Measurements from ENCODE around the gene SLC2A1.
A peak's percentile ranks its signal among the peaks of the same experiment; 100 is the strongest.
"Not testable (repeated sequence)": the region's sequence is repeated elsewhere in the genome, so short reads cannot be mapped to it uniquely, and the experiment has no call there.

SLC2A1 gene

GRCh38 chr1:42927274-42927841, 31.3 kb downstream of the SLC2A1 start:
- no peak for DNase-seq

- no peak for DNase-seq
These were observed 31.8 kb downstream of the SLC2A1 start for GRCh38 chr1:42926879-42927242.

GRCh38 chr1:42926235-42926878, 32.3 kb downstream of the SLC2A1 start:
- DNase-seq = no peak

GRCh38 chr1:42924851-42925760, 33.6 kb downstream of the SLC2A1 start:
- DNase-seq = peak; percentile 65

- DNase-seq = peak; percentile 96
These were observed 34.4 kb downstream of the SLC2A1 start for GRCh38 chr1:42924082-42924850.

GRCh38 chr1:42923367-42924081, 35.1 kb downstream of the SLC2A1 start:
- DNase-seq = no peak

- peak; percentile 82 for DNase-seq
These were observed 35.8 kb downstream of the SLC2A1 start for GRCh38 chr1:42922687-42923366.

GRCh38 chr1:42921769-42922168, 36.9 kb downstream of the SLC2A1 start:
- no peak for DNase-seq

- DNase-seq = not testable (repeated sequence)
These were observed 39.0 kb downstream of the SLC2A1 start for GRCh38 chr1:42919651-42920050.

- no peak for DNase-seq
These were observed 41.5 kb downstream of the SLC2A1 start for GRCh38 chr1:42917241-42917495.

- DNase-seq = no peak
These were observed 43.2 kb downstream of the SLC2A1 start for GRCh38 chr1:42915456-42915855.

GRCh38 chr1:42914092-42914627, 44.5 kb downstream of the SLC2A1 start:
- DNase-seq = no peak

GRCh38 chr1:42913426-42914091, 45.1 kb downstream of the SLC2A1 start:
- DNase-seq = peak; percentile 54

GRCh38 chr1:42910985-42911384, 47.7 kb downstream of the SLC2A1 start:
- no peak for DNase-seq

GRCh38 chr1:42908046-42908445, 50.6 kb downstream of the SLC2A1 start:
- no peak for DNase-seq

- no peak for DNase-seq
These were observed 54.2 kb downstream of the SLC2A1 start for GRCh38 chr1:42904434-42904833.

- not testable (repeated sequence) for DNase-seq
These were observed 58.7 kb downstream of the SLC2A1 start for GRCh38 chr1:42899960-42900359.

GRCh38 chr1:42891465-42892138, 67.1 kb downstream of the SLC2A1 start:
- peak; percentile 97 for DNase-seq

GRCh38 chr1:42889264-42889663, 69.4 kb downstream of the SLC2A1 start:
- DNase-seq = no peak

- DNase-seq = no peak
These were observed 70.5 kb downstream of the SLC2A1 start for GRCh38 chr1:42888013-42888633.

Data from DMS79 treated with DMSO at 0.1 percent for 48 hours (cell line).